Mucosa of descending colon (tissue), 3 donors: ENCODE results near the gene INTS14. TPM values are rescaled to one million over a fixed set of nuclear protein-coding genes. Genes with fewer than 3 reads are reported as not detected.

Source experiments
- ATAC-seq: fragments of 200-7000 bp; cut with Tn5 transposase; one replicate; pipeline ENCODE4 v1.9.1; 2020; ENCODE audit warnings: mild to moderate bottlenecking, moderate library complexity
- DNase-seq, 3 donors: peaks; one replicate each; pipeline ENCODE4 v3.0.0-alpha.2; 2020
- H3K36me3 ChIP-seq: fragments of 200-600 bp; one replicate; pipeline ENCODE4 v1.8.0; 2021; ENCODE audit warnings: low read depth, mild to moderate bottlenecking
- H3K4me1 ChIP-seq: fragments of 200-600 bp; one replicate; pipeline ENCODE4 v1.8.0; 2021; ENCODE audit warnings: low read depth, mild to moderate bottlenecking
- H3K4me3 ChIP-seq: fragments of 200-600 bp; one replicate; pipeline ENCODE4 v1.8.0; 2021; ENCODE audit warnings: mild to moderate bottlenecking
- H3K9me3 ChIP-seq: fragments of 200-600 bp; one replicate; pipeline ENCODE4 v1.8.0; 2021; ENCODE audit warnings: mild to moderate bottlenecking
- intact Hi-C, 2 donors: fragments of 100-400 bp; cut with DNase I in 1 of 2; cut with micrococcal nuclease in 1 of 2; formaldehyde crosslinking; loops; one replicate each; pipeline versions ENCODE4 v1.11.0 to v1.11.1; 2022; cut with DNase I, micrococcal nuclease
- total RNA-seq, 3 donors: library from RNA; stranded (reverse); fragmentation: NEBNext Ultra II Directional in 2 of 3; extraction: Animal tissue kit (Norgen Biotek cat#: 25700) in 2 of 3; gene quantifications; one replicate each; pipeline versions ENCODE4 v1.2.1 to v1.2.4, GENCODE V29; 2021 to 2023
- TF ChIP-seq, protein P1 (sequence below): fragments of 200-600 bp; IDR thresholded peaks from one replicate; pipeline ENCODE4 v1.8.0; 2022; ENCODE audit warnings: antibody characterized with exemption, mild to moderate bottlenecking
- donor health status: DM: no; HTN: no; CAD: no; lungs with moderate emphysema.
- donor health status: DM: no; HTN: no; CAD: no.
- donor health status: DM: no; HTN: yes; CAD: no.

The INTS14 gene
- total RNA-seq, 3 donors from 2014 or later = 30.1 to 37.5 (median 31.9) TPM

DNA sequence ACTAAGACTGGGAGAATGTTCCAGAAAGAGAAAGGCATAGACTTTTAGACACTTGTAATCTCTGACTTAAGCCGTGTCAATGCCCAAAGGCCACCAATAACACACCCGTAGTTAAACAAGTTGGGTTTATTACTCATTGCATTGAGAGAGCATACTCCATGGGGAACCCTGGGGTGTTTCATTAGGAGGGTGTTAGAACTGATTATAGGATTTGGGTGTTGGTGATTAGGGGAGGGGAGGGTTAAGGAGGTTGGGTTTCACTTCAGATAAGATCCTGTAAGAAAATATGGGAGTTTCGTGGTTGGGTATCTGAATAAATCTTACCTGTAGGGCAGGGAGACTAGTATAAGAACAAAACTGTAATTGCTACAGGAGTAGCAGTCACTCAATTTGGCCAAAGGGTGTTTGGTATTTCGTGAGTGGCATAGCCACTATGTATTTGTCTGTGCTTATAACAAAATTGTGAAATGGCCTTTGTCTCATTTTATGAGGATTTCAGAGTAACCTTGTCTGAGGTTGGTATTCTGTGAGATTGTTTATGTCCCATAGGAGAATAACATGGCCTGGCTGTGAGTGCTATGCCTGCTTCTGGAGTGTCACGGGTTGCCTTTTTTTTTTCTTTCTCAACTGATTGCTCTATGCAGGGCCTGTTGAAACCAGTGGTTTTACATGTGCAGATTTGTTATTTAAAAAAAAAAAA is 77.7 kb downstream of the INTS14 start:
- TF ChIP-seq, protein P1, sequence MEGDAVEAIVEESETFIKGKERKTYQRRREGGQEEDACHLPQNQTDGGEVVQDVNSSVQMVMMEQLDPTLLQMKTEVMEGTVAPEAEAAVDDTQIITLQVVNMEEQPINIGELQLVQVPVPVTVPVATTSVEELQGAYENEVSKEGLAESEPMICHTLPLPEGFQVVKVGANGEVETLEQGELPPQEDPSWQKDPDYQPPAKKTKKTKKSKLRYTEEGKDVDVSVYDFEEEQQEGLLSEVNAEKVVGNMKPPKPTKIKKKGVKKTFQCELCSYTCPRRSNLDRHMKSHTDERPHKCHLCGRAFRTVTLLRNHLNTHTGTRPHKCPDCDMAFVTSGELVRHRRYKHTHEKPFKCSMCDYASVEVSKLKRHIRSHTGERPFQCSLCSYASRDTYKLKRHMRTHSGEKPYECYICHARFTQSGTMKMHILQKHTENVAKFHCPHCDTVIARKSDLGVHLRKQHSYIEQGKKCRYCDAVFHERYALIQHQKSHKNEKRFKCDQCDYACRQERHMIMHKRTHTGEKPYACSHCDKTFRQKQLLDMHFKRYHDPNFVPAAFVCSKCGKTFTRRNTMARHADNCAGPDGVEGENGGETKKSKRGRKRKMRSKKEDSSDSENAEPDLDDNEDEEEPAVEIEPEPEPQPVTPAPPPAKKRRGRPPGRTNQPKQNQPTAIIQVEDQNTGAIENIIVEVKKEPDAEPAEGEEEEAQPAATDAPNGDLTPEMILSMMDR = no peak
- ATAC-seq = peak; percentile 23
- peaks cover 23% of the 10 kb centered on the region for H3K4me1 ChIP-seq

GRCh38 chr15:65532738-65533051 is 78.2 kb downstream of the INTS14 start:
- ATAC-seq = peak; percentile 43
- DNase-seq = no peak
- Histone ChIP-seq H3K9me3 (no peaks in the 10 kb centered on the region), H3K36me3 (no peaks in the 10 kb centered on the region), H3K4me1 (peaks cover 23% of the 10 kb centered on the region), H3K4me3 (no peak overlapping the region)
- intact Hi-C loops = no loop called here
- TF ChIP-seq, protein P1 = no peak

More for the DNA sequence above, 77.7 kb downstream of the INTS14 start:
- DNase-seq = no peak
- no peaks in the 10 kb centered on the region for H3K36me3 ChIP-seq
- no peak overlapping the region for H3K4me3 ChIP-seq
- H3K9me3 ChIP-seq = no peaks in the 10 kb centered on the region
- intact Hi-C loops = no loop called here

DNA sequence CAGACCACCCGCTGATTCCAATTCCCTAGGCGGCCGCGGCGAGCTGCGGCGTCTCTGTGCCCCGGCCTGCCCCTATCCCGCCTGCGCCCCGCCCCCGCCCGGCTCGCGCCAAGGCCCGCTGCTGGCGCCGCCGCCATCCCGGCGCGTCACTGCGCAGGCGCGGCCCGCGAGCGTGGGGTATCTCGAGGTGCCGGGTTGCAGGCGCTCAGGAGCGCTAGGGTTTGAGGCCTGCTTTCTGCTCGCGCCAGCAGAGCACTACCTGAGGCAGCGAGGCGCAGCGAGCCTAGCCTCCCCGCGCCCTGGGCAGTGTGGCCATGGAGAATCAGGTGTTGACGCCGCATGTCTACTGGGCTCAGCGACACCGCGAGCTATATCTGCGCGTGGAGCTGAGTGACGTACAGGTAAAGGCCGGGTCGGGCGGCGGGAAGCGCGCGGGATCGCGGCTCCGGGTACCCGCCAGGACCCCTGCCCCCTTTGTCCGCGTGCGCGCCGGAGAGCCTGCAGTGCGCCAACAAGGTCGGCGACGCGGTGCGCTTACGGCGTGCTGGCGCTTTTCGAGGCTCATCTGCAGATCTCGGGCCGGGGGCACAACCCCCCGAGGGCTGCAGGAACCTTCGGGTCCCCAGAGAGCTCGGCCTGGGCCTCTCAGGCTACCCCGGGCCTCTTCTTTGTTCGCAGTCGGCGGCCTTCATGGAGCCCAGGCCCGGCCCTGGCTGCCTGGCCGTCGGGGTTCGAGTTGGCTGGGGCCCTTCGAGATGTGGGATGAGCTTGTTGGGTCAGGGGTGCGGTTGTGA is 80.4 kb downstream of the INTS14 start, which contains the start of gene HACD3:
HACD3 (plus strand) TSS at position 146 of the 794 bp plus-strand sequence; CDS start at position 315, 169 bp downstream.
- Histone ChIP-seq H3K4me1 (peaks cover 23% of the 10 kb centered on the region), H3K4me3 (peak within 1 kb of the TSS; percentile 46), H3K9me3 (no peaks in the 10 kb centered on the region), H3K36me3 (no peaks in the 10 kb centered on the region)
- ATAC-seq = peak; percentile 95
- intact Hi-C loops = no loop called here
- DNase-seq = peak; percentile 88 to 92 (median 89)
- TF ChIP-seq, protein P1 = no peak

GRCh38 chr15:65529762-65530317 is 81.1 kb downstream of the INTS14 start:
- no peak for DNase-seq
- H3K9me3 ChIP-seq = no peaks in the 10 kb centered on the region
- peaks cover 23% of the 10 kb centered on the region for H3K4me1 ChIP-seq
- no peak for ATAC-seq
- H3K36me3 ChIP-seq = no peaks in the 10 kb centered on the region
- peak overlapping the region; percentile 46 for H3K4me3 ChIP-seq
- TF ChIP-seq, protein P1 = no peak
- intact Hi-C loops = no loop called here

Other genes starting within 250 kb of the INTS14 start
- under 1 TPM in 1 of 3 donors, not detected in 2; 0.51 TPM for gene IGDCC3, start 233.1 kb downstream of the INTS14 start, total RNA-seq
- gene IGDCC4, start 188.2 kb downstream of the INTS14 start, total RNA-seq = 1 to 10 TPM in 2 of 3 donors, under 1 TPM in 1; 0.90 to 1.7 (median 1.0) TPM
- gene DPP8, start 93.4 kb downstream of the INTS14 start, total RNA-seq = 10 to 100 TPM; 35.6 to 40.6 (median 35.8) TPM
- 10 to 100 TPM; 26.2 to 31.2 (median 30.9) TPM for gene HACD3, start 80.7 kb downstream of the INTS14 start, total RNA-seq
- 10 to 100 TPM in 1 of 3 donors, 1 to 10 TPM in 2; 6.5 to 10.3 (median 8.4) TPM for gene SLC24A1, start 10.8 kb upstream of the INTS14 start, total RNA-seq
- 10 to 100 TPM; 20.3 to 34.7 (median 20.7) TPM for gene DENND4A, start 181.2 kb upstream of the INTS14 start, total RNA-seq